IPS-18a (cell line): Measurements from ENCODE around the gene CORO2B.
"Not testable (repeated sequence)": the region's sequence is repeated elsewhere in the genome, so short reads cannot be mapped to it uniquely, and the experiment has no call there.

Experiments
- H3K27ac ChIP-seq: one replicate; pipeline ENCODE4 v1.5.1; 2013; ENCODE audit warnings: low read length
- H3K27me3 ChIP-seq: one replicate; pipeline ENCODE4 v1.6.1; 2013; ENCODE audit warnings: mild to moderate bottlenecking, low read length; ENCODE audit not compliant: control insufficient read depth, insufficient read depth
- H3K36me3 ChIP-seq: one replicate; pipeline ENCODE4 v1.6.1; 2013; ENCODE audit warnings: low read depth, low read length; ENCODE audit not compliant: control insufficient read depth
- H3K4me1 ChIP-seq: one replicate; pipeline ENCODE4 v1.6.1; 2013; ENCODE audit warnings: low read depth, low read length; ENCODE audit not compliant: control insufficient read depth
- H3K4me3 ChIP-seq: one replicate; pipeline ENCODE4 v1.5.1; 2013; ENCODE audit warnings: low read length
- H3K9ac ChIP-seq: one replicate; pipeline ENCODE4 v1.6.1; 2013; ENCODE audit warnings: mild to moderate bottlenecking, low read length, moderate library complexity
- H3K9me3 ChIP-seq: one replicate; pipeline ENCODE4 v1.6.1; 2013; ENCODE audit warnings: low read depth, low read length; ENCODE audit not compliant: control insufficient read depth

CORO2B gene

DNA sequence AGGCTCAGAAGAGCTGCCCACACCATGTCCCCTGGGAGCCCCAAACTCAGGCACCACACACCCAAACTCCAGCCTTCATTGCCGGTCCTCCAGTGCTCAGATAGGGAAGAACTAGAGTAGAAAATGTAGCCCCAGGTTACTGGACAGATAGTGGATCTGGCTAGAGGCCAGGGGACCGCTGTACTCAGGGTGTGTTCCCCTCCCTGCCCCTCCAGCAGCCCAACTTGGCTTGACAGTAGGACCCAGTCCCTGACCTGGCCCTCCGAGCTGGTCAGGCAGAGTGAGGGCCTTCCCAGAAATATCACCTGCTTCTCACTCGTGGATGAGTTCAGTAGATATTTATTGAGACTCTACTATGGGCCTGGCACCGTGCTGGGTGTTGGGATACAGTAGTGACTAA is 100.0 kb downstream of the CORO2B start:
- no peak overlapping the region for H3K27ac ChIP-seq
- no peaks in the 10 kb centered on the region for H3K9me3 ChIP-seq
- H3K4me3 ChIP-seq: no peak overlapping the region

DNA sequence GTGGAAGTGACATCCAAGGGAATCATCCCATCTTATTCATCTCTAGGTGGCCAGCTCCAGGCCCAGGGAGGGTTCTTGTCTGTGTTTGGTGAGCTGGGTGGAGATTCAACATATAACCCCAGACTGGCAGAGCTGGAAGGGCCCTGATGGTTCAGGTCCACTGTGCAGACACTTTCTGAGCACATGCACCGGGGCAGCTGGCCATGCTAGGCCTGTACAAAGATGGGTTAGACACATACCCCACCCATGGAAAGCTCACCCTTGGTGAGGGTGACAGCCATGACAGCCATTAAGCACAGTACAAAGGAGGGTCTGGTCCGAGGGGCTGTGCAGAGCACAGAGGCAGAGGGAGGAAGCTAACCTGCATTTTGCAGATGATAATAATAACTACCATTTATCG is 100.4 kb downstream of the CORO2B start:
- Histone ChIP-seq H3K27ac (no peak overlapping the region), H3K27me3 (no peaks in the 10 kb centered on the region), H3K9ac (no peak overlapping the region), H3K4me1 (no peaks in the 10 kb centered on the region), H3K4me3 (no peak overlapping the region), H3K9me3 (no peaks in the 10 kb centered on the region), H3K36me3 (no peaks in the 10 kb centered on the region)

More for the DNA sequence above, 100.0 kb downstream of the CORO2B start:
- Histone ChIP-seq H3K9ac (no peak overlapping the region), H3K36me3 (no peaks in the 10 kb centered on the region), H3K27me3 (no peaks in the 10 kb centered on the region), H3K4me1 (no peaks in the 10 kb centered on the region)

DNA sequence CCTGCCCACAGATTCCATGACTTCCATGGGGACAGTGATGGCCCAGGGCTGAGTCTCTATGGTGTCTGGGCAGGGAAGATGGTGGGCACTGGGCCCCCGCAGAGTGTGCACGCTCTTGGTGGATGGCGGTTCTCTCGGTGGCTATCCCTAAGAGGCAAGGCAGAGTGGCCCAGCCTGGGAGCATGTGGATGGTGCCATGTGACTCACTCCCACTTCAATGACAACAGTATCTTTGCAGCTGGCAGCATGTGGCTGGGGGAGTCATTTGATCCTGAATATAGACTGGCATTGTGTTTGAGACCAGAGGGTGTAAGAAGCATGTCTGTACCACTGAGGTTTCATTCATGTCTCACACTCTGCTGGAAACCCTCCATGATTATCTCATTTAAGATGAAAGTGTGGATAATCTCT is 101.2 kb downstream of the CORO2B start:
- H3K27ac ChIP-seq: no peak overlapping the region
- H3K36me3 ChIP-seq: no peaks in the 10 kb centered on the region
- no peaks in the 10 kb centered on the region for H3K27me3 ChIP-seq
- H3K4me3 ChIP-seq: no peak overlapping the region
- no peak overlapping the region for H3K9ac ChIP-seq
- H3K4me1 ChIP-seq: no peaks in the 10 kb centered on the region
- H3K9me3 ChIP-seq: no peaks in the 10 kb centered on the region

DNA sequence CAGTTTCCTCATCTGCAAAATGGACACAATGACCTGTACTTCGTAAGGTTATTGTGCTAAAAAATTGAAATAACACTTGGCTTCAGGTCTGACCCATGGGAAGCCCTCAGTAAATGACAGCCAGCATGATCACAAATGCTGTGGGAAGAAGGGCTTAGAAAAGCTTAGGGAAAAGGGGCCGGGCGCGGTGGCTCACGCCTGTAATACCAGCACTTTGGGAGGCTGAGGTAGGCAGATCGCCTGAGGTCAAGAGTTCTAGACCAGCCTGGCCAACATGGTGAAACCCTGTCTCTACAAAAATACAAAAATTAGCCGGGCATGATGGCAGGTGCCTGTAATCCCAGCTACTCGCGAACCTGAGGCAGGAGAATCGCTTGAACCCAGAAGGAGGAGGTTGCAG is 102.0 kb downstream of the CORO2B start:
- H3K27ac ChIP-seq, H3K36me3 ChIP-seq, H3K4me1 ChIP-seq, H3K9ac ChIP-seq, H3K27me3 ChIP-seq, H3K9me3 ChIP-seq, H3K4me3 ChIP-seq: not testable (repeated sequence)

DNA sequence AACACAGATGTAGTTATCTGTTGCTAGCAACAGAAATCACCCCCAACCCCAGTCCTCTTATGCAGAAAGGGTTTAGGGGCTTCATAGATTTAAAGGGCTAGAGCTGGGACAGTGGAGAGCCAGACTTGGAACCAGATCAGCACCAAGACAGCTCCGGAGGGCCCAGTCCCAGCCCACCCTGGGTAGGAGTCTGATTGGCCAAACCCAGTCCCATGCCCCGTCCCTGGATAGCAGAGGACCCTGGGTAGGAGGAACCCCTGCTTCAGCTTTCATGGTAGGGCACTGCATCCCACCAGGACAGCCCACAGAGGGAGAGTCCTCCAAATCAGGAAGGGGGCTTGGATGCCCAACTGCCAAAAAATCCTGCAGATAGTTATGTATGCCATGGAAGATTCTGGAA is 103.0 kb downstream of the CORO2B start:
- H3K9ac ChIP-seq: no peak overlapping the region
- H3K4me1 ChIP-seq: no peaks in the 10 kb centered on the region
- H3K27me3 ChIP-seq: no peaks in the 10 kb centered on the region
- H3K4me3 ChIP-seq: no peak overlapping the region
- H3K27ac ChIP-seq: no peak overlapping the region
- no peaks in the 10 kb centered on the region for H3K36me3 ChIP-seq
- H3K9me3 ChIP-seq: no peaks in the 10 kb centered on the region

DNA sequence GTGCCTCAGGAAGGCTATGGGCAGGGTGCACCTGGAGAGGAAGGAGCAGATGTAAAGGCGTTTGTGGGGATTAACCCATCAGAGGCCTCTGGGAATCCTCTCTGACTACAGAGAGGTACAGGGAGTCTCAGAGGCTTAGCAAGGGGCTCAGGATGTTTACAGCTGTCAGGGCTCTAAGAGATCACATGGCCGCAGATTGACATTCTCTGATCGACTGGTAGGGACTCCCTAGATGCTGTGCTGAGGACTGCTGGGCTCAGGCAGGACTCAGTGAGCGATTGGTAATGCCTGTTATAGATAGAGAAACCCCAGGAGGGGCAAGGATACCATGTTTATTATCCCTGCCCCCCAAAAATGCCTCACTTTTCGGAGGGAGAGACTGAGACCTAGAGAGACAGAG is 103.5 kb downstream of the CORO2B start:
- H3K9me3 ChIP-seq: no peaks in the 10 kb centered on the region
- H3K9ac ChIP-seq: no peak overlapping the region
- H3K27me3 ChIP-seq: no peaks in the 10 kb centered on the region
- H3K27ac ChIP-seq: no peak overlapping the region
- H3K4me3 ChIP-seq: no peak overlapping the region
- H3K36me3 ChIP-seq: no peaks in the 10 kb centered on the region
- H3K4me1 ChIP-seq: no peaks in the 10 kb centered on the region

DNA sequence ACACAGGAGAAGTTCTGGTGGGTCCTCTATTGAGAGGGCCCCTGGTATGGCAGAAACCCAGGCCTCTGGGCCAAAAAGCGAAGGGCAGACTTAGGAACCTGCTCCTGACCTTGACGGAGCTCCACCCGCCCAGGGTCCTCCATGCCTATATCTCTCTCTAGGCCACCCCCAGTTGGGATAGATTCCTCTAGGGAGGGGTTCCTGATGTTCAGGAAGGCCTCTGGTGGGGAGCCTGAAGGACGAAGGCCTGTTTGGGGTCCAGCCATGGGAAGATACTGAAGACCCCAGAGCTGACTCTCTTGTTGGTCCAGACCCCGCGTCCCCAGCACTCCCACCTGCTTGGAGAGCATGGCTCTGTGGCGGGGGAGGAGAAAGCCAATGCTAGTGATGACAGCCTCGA is 104.2 kb downstream of the CORO2B start:
- no peak overlapping the region for H3K4me3 ChIP-seq
- no peaks in the 10 kb centered on the region for H3K36me3 ChIP-seq
- no peaks in the 10 kb centered on the region for H3K27me3 ChIP-seq
- H3K27ac ChIP-seq: no peak overlapping the region
- H3K9me3 ChIP-seq: no peaks in the 10 kb centered on the region
- H3K4me1 ChIP-seq: no peaks in the 10 kb centered on the region
- no peak overlapping the region for H3K9ac ChIP-seq

DNA sequence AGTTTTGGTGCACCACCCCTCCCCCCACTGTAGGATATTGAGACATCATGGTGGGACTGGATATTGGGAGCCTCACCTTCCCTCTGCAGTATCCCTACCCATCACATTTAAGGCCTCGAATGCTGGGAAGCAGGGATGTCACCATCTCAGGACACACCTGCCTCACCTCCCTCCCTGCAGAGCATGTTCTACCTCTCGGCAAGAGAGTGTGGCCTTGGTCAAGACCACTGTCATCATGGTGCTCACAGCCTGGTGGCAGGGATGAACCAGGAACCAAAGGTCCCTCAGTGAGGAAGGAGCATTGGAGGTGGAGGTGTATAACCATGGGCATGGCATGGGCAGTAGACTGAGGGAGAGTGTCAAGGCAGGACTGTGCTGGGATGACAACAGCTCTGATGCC is 104.8 kb downstream of the CORO2B start:
- Histone ChIP-seq H3K4me1 (no peaks in the 10 kb centered on the region), H3K4me3 (no peak overlapping the region), H3K27me3 (no peaks in the 10 kb centered on the region), H3K9ac (no peak overlapping the region), H3K36me3 (no peaks in the 10 kb centered on the region), H3K27ac (no peak overlapping the region), H3K9me3 (no peaks in the 10 kb centered on the region)

DNA sequence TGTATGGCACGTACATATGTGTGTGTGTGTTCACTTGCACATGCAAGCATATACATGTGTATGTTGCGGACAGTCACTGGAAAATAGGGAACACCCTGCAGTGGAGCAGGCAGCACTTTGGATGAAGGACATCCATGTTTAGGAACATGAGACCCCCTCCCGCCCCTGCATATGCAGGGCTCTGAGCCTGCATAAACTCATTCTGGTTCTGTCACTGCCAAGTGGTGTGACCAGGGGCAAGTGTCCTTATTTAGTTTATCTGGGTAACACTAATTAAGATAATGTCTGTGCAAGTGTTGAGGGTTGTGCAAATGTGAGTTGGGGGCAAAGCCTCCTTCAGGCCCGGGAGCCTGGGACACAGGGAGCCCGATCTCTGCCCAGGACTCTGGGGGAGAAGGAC is 105.7 kb downstream of the CORO2B start:
- Histone ChIP-seq H3K9ac (no peak overlapping the region), H3K9me3 (no peaks in the 10 kb centered on the region), H3K27ac (no peak overlapping the region), H3K36me3 (no peaks in the 10 kb centered on the region), H3K4me3 (no peak overlapping the region), H3K27me3 (no peaks in the 10 kb centered on the region), H3K4me1 (no peaks in the 10 kb centered on the region)

DNA sequence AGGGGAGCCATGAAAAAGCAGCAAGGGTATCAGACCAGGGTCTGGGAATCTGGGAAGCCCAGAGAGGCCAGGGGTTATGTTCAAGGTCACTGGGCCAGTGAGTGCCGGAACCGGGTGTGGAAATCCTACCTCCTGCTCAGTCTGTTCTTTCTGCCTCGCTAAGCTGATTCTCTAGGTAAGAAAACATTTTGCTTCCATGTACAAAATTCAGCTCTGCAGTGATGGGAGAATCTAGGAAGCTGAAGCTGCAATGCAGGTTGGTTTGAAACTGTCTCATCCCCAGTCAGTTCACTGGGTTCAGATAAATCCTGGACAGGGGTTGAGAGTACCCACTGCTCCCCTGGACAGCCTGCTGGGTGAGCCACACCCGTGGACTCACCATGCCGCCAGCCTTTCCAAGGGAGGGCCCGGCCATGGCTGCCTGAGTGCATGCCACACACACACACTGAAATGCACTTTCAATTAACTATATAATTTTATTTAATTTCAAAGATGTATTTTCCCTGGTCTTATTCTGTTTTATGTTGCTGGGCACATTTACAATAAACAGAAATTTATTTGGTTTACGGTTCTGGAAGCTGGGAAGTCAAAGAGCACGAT is 108.4 kb downstream of the CORO2B start:
- no peak overlapping the region for H3K27ac ChIP-seq
- H3K9me3 ChIP-seq: no peaks in the 10 kb centered on the region
- H3K9ac ChIP-seq: no peak overlapping the region
- H3K27me3 ChIP-seq: no peaks in the 10 kb centered on the region
- no peak overlapping the region for H3K4me3 ChIP-seq
- no peaks in the 10 kb centered on the region for H3K4me1 ChIP-seq
- H3K36me3 ChIP-seq: no peaks in the 10 kb centered on the region

DNA sequence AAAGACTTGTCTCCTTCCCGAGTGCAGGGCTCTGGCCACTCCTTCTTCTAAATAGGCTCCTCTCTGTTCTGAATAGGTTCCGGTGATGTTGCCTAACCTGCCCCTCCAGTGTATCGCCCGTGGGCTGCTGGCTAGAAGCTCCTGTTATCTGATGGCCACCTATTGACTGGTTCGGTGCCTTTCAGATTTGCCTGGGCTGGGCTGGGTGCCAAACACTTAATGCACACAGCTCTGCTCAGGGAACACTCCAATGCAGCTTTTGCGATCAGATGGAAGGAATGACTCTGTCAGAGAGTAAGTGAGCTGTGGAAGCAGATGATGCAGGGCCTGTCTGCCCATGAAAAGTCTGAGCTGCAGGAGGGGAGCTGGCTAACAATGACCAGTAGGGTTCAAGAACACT is 112.9 kb downstream of the CORO2B start:
- peaks cover 14% of the 10 kb centered on the region for H3K4me1 ChIP-seq
- H3K36me3 ChIP-seq: no peaks in the 10 kb centered on the region
- no peaks in the 10 kb centered on the region for H3K9me3 ChIP-seq
- H3K27ac ChIP-seq: no peak overlapping the region
- no peak overlapping the region for H3K4me3 ChIP-seq
- H3K9ac ChIP-seq: no peak overlapping the region
- H3K27me3 ChIP-seq: no peaks in the 10 kb centered on the region

DNA sequence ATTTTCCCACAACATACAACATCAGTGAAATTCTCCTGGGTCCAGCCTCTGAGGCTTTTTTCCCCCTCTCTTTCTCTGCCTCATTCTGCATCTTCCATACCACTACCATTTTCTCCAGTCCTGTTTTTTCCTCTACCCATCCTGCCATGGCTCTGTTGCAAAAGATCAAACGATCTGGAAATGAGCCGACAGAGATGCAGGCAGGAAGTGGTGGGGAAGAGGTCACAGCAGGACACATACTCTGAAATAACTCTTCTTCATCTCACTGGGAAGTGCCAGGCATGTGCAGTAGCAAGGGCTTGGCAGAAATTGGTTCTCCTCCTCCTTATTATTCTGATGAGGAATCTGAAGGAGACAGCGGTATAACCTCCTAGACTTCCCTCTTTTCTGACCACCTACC is 114.3 kb downstream of the CORO2B start:
- Histone ChIP-seq H3K27me3 (no peaks in the 10 kb centered on the region), H3K4me3 (no peak overlapping the region), H3K27ac (no peak overlapping the region), H3K9me3 (no peaks in the 10 kb centered on the region), H3K9ac (no peak overlapping the region), H3K4me1 (peaks cover 14% of the 10 kb centered on the region), H3K36me3 (no peaks in the 10 kb centered on the region)
